Gastrocnemius medialis (tissue), 4 donors: ENCODE data around the gene LRRC38.

Experiments
- POLR2A ChIP-seq, 2 donors: fragments of 450-650 bp; IDR thresholded peaks; one replicate each; pipeline ENCODE4 v1.6.1; 2017; ENCODE audit warnings: antibody characterized with exemption in 2 of 2, mild to moderate bottlenecking in 2 of 2, moderate library complexity in 2 of 2
- TF ChIP-seq, protein P1 (sequence below), 5 experiments: fragments of 450-650 bp in 3 of 5; fragments of 200-600 bp in 2 of 5; sonication (generic) in 2 of 5; IDR thresholded peaks in 4 of 5; conservative IDR thresholded peaks in 1 of 5; 1 replicate in 4 of 5; 2 replicates in 1 of 5; pipeline ENCODE4 v1.5.1; 2016 to 2019; ENCODE audit warnings: antibody characterized with exemption in 5 of 5, mild to moderate bottlenecking in 3 of 5, moderate library complexity in 3 of 5

DNA sequence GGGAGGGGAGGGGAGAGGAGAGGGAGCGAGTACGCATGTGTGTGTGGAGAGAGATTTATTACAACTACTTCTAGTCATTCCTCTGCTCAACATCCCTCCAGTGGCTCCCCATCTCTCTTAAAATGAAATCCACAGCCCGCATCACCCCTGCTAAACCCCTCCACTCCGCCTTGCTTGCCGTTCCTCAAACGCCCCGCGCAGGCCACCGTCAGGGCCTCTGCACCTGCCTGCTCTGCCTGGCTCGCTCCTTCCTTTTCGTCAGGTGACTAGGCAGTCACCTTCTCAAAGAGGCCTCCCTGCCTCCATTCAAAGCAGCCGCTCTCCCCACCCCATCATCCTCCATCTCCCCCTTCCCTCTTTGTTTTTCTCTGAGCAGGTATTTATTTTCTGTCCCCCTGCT, 29.9 kb downstream of the LRRC38 start:
- TF ChIP-seq, protein P1, sequence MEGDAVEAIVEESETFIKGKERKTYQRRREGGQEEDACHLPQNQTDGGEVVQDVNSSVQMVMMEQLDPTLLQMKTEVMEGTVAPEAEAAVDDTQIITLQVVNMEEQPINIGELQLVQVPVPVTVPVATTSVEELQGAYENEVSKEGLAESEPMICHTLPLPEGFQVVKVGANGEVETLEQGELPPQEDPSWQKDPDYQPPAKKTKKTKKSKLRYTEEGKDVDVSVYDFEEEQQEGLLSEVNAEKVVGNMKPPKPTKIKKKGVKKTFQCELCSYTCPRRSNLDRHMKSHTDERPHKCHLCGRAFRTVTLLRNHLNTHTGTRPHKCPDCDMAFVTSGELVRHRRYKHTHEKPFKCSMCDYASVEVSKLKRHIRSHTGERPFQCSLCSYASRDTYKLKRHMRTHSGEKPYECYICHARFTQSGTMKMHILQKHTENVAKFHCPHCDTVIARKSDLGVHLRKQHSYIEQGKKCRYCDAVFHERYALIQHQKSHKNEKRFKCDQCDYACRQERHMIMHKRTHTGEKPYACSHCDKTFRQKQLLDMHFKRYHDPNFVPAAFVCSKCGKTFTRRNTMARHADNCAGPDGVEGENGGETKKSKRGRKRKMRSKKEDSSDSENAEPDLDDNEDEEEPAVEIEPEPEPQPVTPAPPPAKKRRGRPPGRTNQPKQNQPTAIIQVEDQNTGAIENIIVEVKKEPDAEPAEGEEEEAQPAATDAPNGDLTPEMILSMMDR (IDR thresholded peaks at IDR 0.05 in 4 of 5, conservative IDR thresholded peaks at IDR 0.05 in 1 of 5) = no peak
- TF ChIP-seq POLR2A (IDR thresholded peaks at IDR 0.05) = no peak
